Activated T-helper 2 cell treated with anti-CD3 and anti-CD28 coated beads, Interferon-gamma antibody, Interleukin-2, Interleukin-4, amounts not matched to agents 10 μg/mL and 5 μg/mL and 100 μg/mL, durations not matched to agents 14 hours and 24 hours and 36 hours (primary cell): ENCODE measurements around the gene ARHGAP22. TPM values are rescaled to one million over a fixed set of nuclear protein-coding genes. Genes with fewer than 3 reads are reported as not detected.

ENCODE experiments used
- DNase-seq: peaks from one replicate; pipeline ENCODE4 v3.0.0; 2021; ENCODE audit warnings: low spot score
- H3K27ac Mint-ChIP-seq: one replicate; pipeline ENCODE4 v1.8.0; 2021; ENCODE audit warnings: mixed read lengths
- H3K27me3 Mint-ChIP-seq: one replicate; pipeline ENCODE4 v1.8.0; 2021; ENCODE audit warnings: low read depth, mixed read lengths
- H3K36me3 Mint-ChIP-seq: one replicate; pipeline ENCODE4 v1.8.0; 2021; ENCODE audit warnings: low read depth, mixed read lengths
- H3K4me1 Mint-ChIP-seq: one replicate; pipeline ENCODE4 v1.8.0; 2021; ENCODE audit warnings: low read depth, mixed read lengths
- H3K4me3 Mint-ChIP-seq: one replicate; pipeline ENCODE4 v1.8.0; 2021; ENCODE audit warnings: low read depth, mild to moderate bottlenecking, moderate library complexity, mixed read lengths
- H3K9me3 Mint-ChIP-seq: one replicate; pipeline ENCODE4 v1.8.0; 2021; ENCODE audit warnings: mixed read lengths
- intact Hi-C: fragments of 100-400 bp; cut with micrococcal nuclease; formaldehyde crosslinking; loops from one replicate; pipeline ENCODE4 v1.15.1; 2023
- total RNA-seq: library from RNA; stranded (reverse); gene quantifications from 2 replicates; pipeline ENCODE4 v1.2.3, GENCODE V29; 2022

Gene ARHGAP22
- total RNA-seq, 1 donor from 2014 or later: 0.43 TPM

GRCh38 chr10:48491392-48492139 is 113.3 kb downstream of the ARHGAP22 start:
- Mint-ChIP-seq H3K36me3 (no peaks in the 10 kb centered on the region), H3K4me3 (no peak overlapping the region), H3K27ac (no peak overlapping the region), H3K27me3 (peaks cover 25% of the 10 kb centered on the region), H3K4me1 (peaks cover 9% of the 10 kb centered on the region), H3K9me3 (no peaks in the 10 kb centered on the region)
- intact Hi-C loops: no loop called here
- DNase-seq: peak; percentile 4

- H3K4me3 Mint-ChIP-seq: no peak overlapping the region
These were observed 113.9 kb downstream of the ARHGAP22 start for GRCh38 chr10:48490946-48491345.

GRCh38 chr10:48490571-48490940 is 114.3 kb downstream of the ARHGAP22 start:
- DNase-seq: peak; percentile 1
- Mint-ChIP-seq H3K27me3 (peaks cover 30% of the 10 kb centered on the region), H3K4me1 (peaks cover 9% of the 10 kb centered on the region), H3K9me3 (no peaks in the 10 kb centered on the region), H3K27ac (no peak overlapping the region), H3K4me3 (no peak overlapping the region), H3K36me3 (no peaks in the 10 kb centered on the region)
- intact Hi-C loops: no loop called here

More at GRCh38 chr10:48490946-48491345, 113.9 kb downstream of the ARHGAP22 start:
- DNase-seq: peak; percentile 3
- no peaks in the 10 kb centered on the region for H3K9me3 Mint-ChIP-seq
- intact Hi-C loops: no loop called here
- no peaks in the 10 kb centered on the region for H3K36me3 Mint-ChIP-seq
- peaks cover 9% of the 10 kb centered on the region for H3K4me1 Mint-ChIP-seq
- peaks cover 26% of the 10 kb centered on the region for H3K27me3 Mint-ChIP-seq
- H3K27ac Mint-ChIP-seq: no peak overlapping the region

- H3K4me3 Mint-ChIP-seq: no peak overlapping the region
- intact Hi-C loops: no loop called here
- no peak overlapping the region for H3K27ac Mint-ChIP-seq
- no peaks in the 10 kb centered on the region for H3K9me3 Mint-ChIP-seq
- no peak for DNase-seq
- peaks cover 32% of the 10 kb centered on the region for H3K27me3 Mint-ChIP-seq
- peaks cover under 1% of the 10 kb centered on the region for H3K4me1 Mint-ChIP-seq
- no peaks in the 10 kb centered on the region for H3K36me3 Mint-ChIP-seq
These were observed 115.8 kb downstream of the ARHGAP22 start for GRCh38 chr10:48489099-48489498.

- Mint-ChIP-seq H3K36me3 (no peaks in the 10 kb centered on the region), H3K27ac (no peak overlapping the region), H3K9me3 (no peaks in the 10 kb centered on the region), H3K27me3 (peaks cover 44% of the 10 kb centered on the region), H3K4me1 (no peaks in the 10 kb centered on the region), H3K4me3 (no peak overlapping the region)
- no peak for DNase-seq
- intact Hi-C loops: no loop called here
These were observed 117.6 kb downstream of the ARHGAP22 start for GRCh38 chr10:48487244-48487643.

DNA sequence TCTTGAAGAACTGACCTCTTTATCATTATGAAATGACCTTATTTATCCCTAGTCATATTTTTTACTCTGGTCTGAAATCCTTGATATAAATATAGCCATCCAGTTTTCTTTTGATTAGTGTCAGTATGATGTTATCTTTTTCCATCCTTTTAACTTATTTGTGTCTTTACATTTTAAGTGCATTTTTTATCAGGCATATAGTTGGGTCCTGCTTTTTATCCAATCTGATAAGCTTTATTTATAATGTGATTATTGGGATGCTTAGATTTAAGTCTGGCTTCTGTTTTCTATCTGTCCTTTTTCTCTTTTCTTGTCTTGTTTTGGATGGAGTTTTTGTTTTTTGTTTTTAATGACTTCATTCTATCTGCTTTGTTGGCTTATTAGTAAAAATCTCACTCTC is 119.2 kb downstream of the ARHGAP22 start:
- Mint-ChIP-seq H3K36me3 (no peaks in the 10 kb centered on the region), H3K4me1 (no peaks in the 10 kb centered on the region)

DNA sequence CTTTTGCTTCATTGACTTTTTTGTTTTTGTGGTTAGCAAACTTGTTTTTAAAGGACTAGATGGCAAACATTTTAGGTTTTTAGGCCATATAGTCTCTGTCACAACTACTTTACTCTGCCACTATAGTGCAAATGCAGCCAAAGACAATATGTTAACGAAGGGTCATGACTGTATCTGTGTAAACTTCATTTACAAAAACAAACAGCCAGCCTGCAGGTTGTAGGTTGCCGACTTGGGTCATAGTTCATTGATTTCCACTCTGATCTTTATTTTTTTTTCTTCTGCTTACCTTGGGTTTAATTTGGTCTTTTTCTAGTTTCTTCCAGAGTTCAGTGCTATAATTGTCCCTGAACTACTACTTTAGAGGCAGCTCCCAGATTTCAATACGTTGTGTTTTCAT is 120.0 kb downstream of the ARHGAP22 start:
- H3K27ac Mint-ChIP-seq: no peak overlapping the region
- H3K27me3 Mint-ChIP-seq: peaks cover 48% of the 10 kb centered on the region
- H3K4me3 Mint-ChIP-seq: no peak overlapping the region
- no peaks in the 10 kb centered on the region for H3K9me3 Mint-ChIP-seq
- no peak for DNase-seq
- H3K4me1 Mint-ChIP-seq: no peaks in the 10 kb centered on the region
- no peaks in the 10 kb centered on the region for H3K36me3 Mint-ChIP-seq
- intact Hi-C loops: no loop called here

More for the DNA sequence above, 119.2 kb downstream of the ARHGAP22 start:
- H3K27me3 Mint-ChIP-seq: peaks cover 46% of the 10 kb centered on the region
- H3K4me3 Mint-ChIP-seq: no peak overlapping the region
- H3K9me3 Mint-ChIP-seq: no peaks in the 10 kb centered on the region
- DNase-seq: no peak
- intact Hi-C loops: no loop called here
- no peak overlapping the region for H3K27ac Mint-ChIP-seq

DNA sequence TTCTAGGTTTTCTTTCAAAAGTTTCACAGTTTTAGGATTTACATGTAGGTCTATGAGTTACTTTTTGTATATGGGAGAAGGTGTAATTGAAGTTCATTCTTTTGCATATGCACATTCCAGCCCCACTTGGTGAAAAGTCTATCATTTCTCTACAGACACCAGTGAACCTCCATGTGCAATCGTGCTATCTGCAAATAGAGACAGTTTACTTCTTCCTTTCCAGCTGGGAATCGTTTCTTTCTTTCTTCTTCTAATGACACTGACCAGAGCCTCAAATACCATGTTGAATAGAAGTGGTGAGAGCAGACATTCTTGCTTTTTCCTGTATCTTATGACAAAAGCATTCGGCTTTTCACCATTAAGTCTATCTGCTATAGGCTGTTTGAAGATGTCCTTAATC is 122.7 kb downstream of the ARHGAP22 start:
- Mint-ChIP-seq H3K36me3 (no peaks in the 10 kb centered on the region), H3K27me3 (peaks cover 43% of the 10 kb centered on the region), H3K4me3 (no peak overlapping the region), H3K4me1 (no peaks in the 10 kb centered on the region), H3K27ac (no peak overlapping the region), H3K9me3 (no peaks in the 10 kb centered on the region)
- no peak for DNase-seq
- intact Hi-C loops: no loop called here

GRCh38 chr10:48481385-48481784 is 123.5 kb downstream of the ARHGAP22 start:
- H3K27ac Mint-ChIP-seq: no peak overlapping the region
- H3K4me3 Mint-ChIP-seq: no peak overlapping the region
- H3K36me3 Mint-ChIP-seq: no peaks in the 10 kb centered on the region
- no peaks in the 10 kb centered on the region for H3K9me3 Mint-ChIP-seq
- no peak for DNase-seq
- no peaks in the 10 kb centered on the region for H3K4me1 Mint-ChIP-seq
- intact Hi-C loops: no loop called here
- peaks cover 41% of the 10 kb centered on the region for H3K27me3 Mint-ChIP-seq

DNA sequence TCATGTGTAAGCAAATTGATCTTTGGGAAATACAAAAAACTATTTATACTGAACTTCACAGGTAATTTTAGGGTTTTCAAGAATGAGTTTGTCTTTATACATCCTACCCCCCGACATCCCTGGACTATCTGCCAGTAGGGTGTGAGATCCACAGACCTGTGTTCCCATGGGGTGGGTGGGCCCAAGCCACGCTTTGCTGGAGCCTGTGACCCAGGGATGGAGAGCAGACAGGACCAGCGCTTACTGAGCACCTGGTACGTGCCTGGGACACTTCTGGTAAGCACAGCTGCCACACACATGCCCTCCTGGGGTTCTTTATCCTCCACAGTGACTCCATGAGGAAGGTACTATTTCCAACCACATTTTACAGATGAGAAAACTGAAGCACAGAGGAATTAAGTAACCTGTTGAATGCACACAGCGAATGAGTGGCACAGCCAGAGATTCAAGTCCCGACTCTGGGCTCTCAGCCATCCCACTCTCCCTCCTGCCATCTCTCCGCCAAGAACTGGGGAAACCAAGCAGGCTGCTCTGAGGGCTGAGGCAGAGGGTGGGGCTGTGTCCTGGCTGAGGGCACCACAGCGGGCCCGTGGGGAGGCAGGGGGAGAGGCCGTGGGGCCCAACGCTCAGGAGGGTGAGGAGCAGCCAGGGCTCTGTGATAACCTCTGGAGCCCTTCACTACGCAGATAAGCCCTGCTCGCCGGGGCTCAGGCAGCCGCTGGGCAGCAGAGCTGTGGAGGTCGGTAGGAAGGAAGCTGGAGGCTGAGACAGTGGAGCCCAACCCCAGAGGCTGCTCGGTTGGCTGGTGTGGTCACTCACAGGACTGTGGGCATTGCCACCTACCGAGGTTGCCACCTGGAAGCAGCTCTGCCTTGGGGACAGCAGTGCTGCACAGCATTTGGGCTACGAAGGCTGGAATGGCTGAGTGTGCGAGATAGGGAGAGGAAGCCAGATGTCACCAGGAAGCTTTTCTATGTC is 124.2 kb downstream of the ARHGAP22 start:
- DNase-seq: no peak
- Mint-ChIP-seq H3K27me3 (peaks cover 42% of the 10 kb centered on the region), H3K4me1 (no peaks in the 10 kb centered on the region), H3K27ac (no peak overlapping the region), H3K9me3 (no peaks in the 10 kb centered on the region), H3K36me3 (no peaks in the 10 kb centered on the region), H3K4me3 (no peak overlapping the region)
- intact Hi-C loops: no loop called here

DNA sequence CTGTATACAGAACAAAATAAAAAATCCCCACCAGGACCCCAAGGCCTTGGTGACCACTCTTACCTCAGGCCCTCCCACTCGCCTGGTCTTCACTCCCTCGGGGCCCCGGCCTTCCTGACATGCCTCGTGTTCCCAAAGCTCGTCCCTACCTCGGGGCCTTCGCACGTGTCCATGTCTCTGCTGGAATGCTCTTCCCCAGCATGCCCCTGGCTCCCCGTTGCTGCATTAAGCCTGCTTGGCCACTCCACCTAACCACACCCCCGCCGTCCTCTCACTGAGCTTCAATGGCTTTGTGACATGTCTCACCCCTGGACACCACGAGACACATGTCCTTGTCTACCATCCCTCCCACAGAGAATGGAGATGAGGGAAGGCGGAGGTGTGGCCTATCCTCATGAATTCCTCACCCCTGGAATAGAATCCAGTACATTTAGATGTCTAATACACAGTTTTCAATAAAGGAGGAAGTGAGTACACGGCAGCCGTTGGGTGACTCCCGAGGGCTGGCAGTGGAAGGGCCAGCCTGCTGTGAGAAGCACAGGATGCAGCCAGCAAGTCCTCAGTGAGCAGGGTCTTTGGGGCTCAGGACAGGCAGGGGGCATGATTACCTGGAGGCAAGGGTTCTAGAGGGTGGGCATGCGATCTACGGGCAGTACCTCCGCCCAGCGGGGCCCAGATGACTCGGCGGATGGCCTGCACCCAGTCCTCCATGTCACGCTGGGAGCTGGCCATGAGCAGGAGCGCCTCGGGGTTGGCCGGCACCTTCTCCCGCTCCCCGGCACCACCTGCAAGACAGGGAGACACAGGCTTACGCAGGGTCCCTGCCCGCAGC is 125.7 kb downstream of the ARHGAP22 start:
- no peaks in the 10 kb centered on the region for H3K36me3 Mint-ChIP-seq
- peaks cover 40% of the 10 kb centered on the region for H3K27me3 Mint-ChIP-seq
- no peak overlapping the region for H3K4me3 Mint-ChIP-seq
- DNase-seq: no peak
- no peaks in the 10 kb centered on the region for H3K4me1 Mint-ChIP-seq
- no peak overlapping the region for H3K27ac Mint-ChIP-seq
- H3K9me3 Mint-ChIP-seq: no peaks in the 10 kb centered on the region
- intact Hi-C loops: no loop called here

GRCh38 chr10:48478469-48478868 is 126.4 kb downstream of the ARHGAP22 start:
- Mint-ChIP-seq H3K4me1 (no peaks in the 10 kb centered on the region), H3K9me3 (no peaks in the 10 kb centered on the region), H3K27me3 (peaks cover 34% of the 10 kb centered on the region), H3K36me3 (no peaks in the 10 kb centered on the region), H3K27ac (no peak overlapping the region), H3K4me3 (no peak overlapping the region)
- no peak for DNase-seq
- intact Hi-C loops: no loop called here
